PC-9 (cell line): ENCODE data around the gene SEMA3C. TPM values are rescaled to one million over a fixed set of nuclear protein-coding genes. Genes with fewer than 3 reads are reported as not detected.

ENCODE experiments used
- BruUV-seq: library from RNA; stranded (reverse); fragments of 400-500 nt; replicated peaks from 2 replicates; lab custom pipeline; 2021; lab: Mats Ljungman, UMichigan
- CTCF ChIA-PET: fragments of 300-600 bp; sonication (Branson Sonifier 250); formaldehyde crosslinking; loops from one replicate; lab custom pipeline; 2022; ENCODE audit warnings: antibody characterized with exemption; lab: Charles Lee
- POLR2A ChIA-PET: fragments of 300-600 bp; sonication (Branson Sonifier 250); formaldehyde crosslinking; loops from one replicate; lab custom pipeline; 2022; ENCODE audit warnings: antibody characterized with exemption; ENCODE audit not compliant: unreplicated experiment; lab: Charles Lee
- DNase-seq, 2 experiments: peaks; one replicate each; pipeline versions ENCODE4 v3.0.0 to v3.0.0-alpha.2; 2015 to 2022; ENCODE audit warnings: mixed read lengths in 1 of 2
- H2AFZ ChIP-seq: fragments of 200-600 bp; sonication (generic); 2 replicates; pipeline ENCODE4 v1.8.1; 2017; ENCODE audit warnings: antibody characterized with exemption
- H3F3A ChIP-seq: fragments of 200-600 bp; sonication (generic); 2 replicates; pipeline ENCODE4 v1.8.1; 2017; ENCODE audit warnings: antibody characterized with exemption, mild to moderate bottlenecking, low read depth; ENCODE audit not compliant: insufficient read depth
- H3K27ac ChIP-seq: fragments of 200-600 bp; sonication (generic); 2 replicates; pipeline ENCODE4 v1.6.1; 2016; ENCODE audit warnings: mixed run types
- H3K27me3 ChIP-seq: fragments of 200-600 bp; sonication (generic); 2 replicates; pipeline ENCODE4 v1.6.1; 2016; ENCODE audit warnings: low read depth, mixed run types; ENCODE audit not compliant: insufficient read depth
- H3K36me3 ChIP-seq: fragments of 200-600 bp; sonication (generic); 2 replicates; pipeline ENCODE4 v1.6.1; 2016; ENCODE audit warnings: low read depth, mixed run types
- H3K4me1 ChIP-seq: fragments of 200-600 bp; sonication (generic); replicated peaks from 2 replicates; pipeline ENCODE4 v1.6.1; 2016; ENCODE audit warnings: mixed run types; ENCODE audit not compliant: insufficient read depth
- H3K4me2 ChIP-seq: fragments of 200-600 bp; sonication (generic); 2 replicates; pipeline ENCODE4 v1.6.1; 2017; ENCODE audit warnings: mixed run types
- H3K4me3 ChIP-seq: fragments of 200-600 bp; sonication (generic); 2 replicates; pipeline ENCODE4 v1.6.1; 2016; ENCODE audit warnings: mixed run types
- H3K79me2 ChIP-seq: fragments of 200-600 bp; sonication (generic); 2 replicates; pipeline ENCODE4 v1.6.1; 2017; ENCODE audit warnings: low read depth, mixed run types
- H3K9me2 ChIP-seq: fragments of 200-600 bp; sonication (generic); 2 replicates; pipeline ENCODE4 v1.8.1; 2017; ENCODE audit warnings: mild to moderate bottlenecking; ENCODE audit not compliant: insufficient read depth
- H3K9me3 ChIP-seq: fragments of 200-600 bp; sonication (generic); 2 replicates; pipeline ENCODE4 v1.8.1; 2016; ENCODE audit warnings: low read depth; ENCODE audit not compliant: insufficient read depth
- H4K20me1 ChIP-seq: fragments of 200-600 bp; sonication (generic); 2 replicates; pipeline ENCODE4 v1.8.1; 2017; ENCODE audit not compliant: insufficient read depth
- EZH2 ChIP-seq: fragments of 200-600 bp; sonication (generic); IDR thresholded peaks from 2 replicates; pipeline ENCODE4 v1.8.0; 2017; ENCODE audit warnings: antibody characterized with exemption, low read depth
- intact Hi-C: fragments of 100-400 bp; cut with micrococcal nuclease; formaldehyde crosslinking; loops from one replicate; pipeline ENCODE4 v1.10.0; 2022; ENCODE audit not compliant: unreplicated experiment
- total RNA-seq: library from RNA; stranded (reverse); gene quantifications from 2 replicates; pipeline ENCODE4 v1.2.3, GENCODE V29; 2021
- TF ChIP-seq, protein P1 (sequence below): fragments of 200-600 bp; sonication (generic); conservative IDR thresholded peaks from 2 replicates; pipeline ENCODE4 v1.6.1; 2017; ENCODE audit warnings: mixed run types, antibody characterized with exemption, mild to moderate bottlenecking, moderate library complexity

SEMA3C gene
- total RNA-seq, 1 experiment from 2014 or later = 19.9 TPM

DNA sequence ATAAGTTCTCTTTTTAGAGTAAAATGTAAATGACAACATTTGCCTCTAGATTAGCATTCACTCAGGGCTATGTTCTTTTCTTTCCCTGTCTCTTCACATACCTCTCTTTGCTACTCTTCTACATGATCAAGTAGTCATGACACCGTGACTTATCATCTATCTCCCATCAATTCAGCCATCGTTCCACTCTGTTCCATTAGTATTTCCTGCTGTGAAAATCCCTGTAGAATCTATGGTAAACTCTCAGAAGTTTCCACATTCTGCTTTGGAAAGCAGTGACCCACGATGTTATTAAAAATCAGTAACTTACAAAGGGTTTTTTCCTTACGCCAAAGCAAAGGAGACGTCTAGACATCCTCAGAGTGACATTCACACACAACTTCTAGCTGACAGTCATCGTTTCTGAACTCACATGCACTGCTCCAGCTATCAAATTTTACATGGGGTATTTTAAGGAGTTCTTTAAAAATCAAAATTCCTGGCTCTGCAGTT lies 135.6 kb downstream of the SEMA3C start:
- BruUV-seq = no TSS peak
- Histone ChIP-seq H3K79me2 (no peaks in the 10 kb centered on the region), H3K4me3 (no peak overlapping the region), H3K27me3 (no peaks in the 10 kb centered on the region), H3K4me1 (peaks cover 9% of the 10 kb centered on the region), H4K20me1 (no peaks in the 10 kb centered on the region), H3K36me3 (no peaks in the 10 kb centered on the region), H3K9me3 (no peaks in the 10 kb centered on the region), H3K4me2 (no peak overlapping the region), H3K27ac (no peak overlapping the region), H3K9me2 (no peaks in the 10 kb centered on the region; the same call in 1 of the 2 replicates), H3F3A (peaks cover 13% of the 10 kb centered on the region; the same call in 1 of the 2 replicates), H2AFZ (no peak overlapping the region)
- POLR2A ChIA-PET = no interaction called here
- no peak for DNase-seq
- TF ChIP-seq, protein P1, sequence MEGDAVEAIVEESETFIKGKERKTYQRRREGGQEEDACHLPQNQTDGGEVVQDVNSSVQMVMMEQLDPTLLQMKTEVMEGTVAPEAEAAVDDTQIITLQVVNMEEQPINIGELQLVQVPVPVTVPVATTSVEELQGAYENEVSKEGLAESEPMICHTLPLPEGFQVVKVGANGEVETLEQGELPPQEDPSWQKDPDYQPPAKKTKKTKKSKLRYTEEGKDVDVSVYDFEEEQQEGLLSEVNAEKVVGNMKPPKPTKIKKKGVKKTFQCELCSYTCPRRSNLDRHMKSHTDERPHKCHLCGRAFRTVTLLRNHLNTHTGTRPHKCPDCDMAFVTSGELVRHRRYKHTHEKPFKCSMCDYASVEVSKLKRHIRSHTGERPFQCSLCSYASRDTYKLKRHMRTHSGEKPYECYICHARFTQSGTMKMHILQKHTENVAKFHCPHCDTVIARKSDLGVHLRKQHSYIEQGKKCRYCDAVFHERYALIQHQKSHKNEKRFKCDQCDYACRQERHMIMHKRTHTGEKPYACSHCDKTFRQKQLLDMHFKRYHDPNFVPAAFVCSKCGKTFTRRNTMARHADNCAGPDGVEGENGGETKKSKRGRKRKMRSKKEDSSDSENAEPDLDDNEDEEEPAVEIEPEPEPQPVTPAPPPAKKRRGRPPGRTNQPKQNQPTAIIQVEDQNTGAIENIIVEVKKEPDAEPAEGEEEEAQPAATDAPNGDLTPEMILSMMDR = no peak
- no peak for TF ChIP-seq EZH2
- intact Hi-C loops = no loop called here
- CTCF ChIA-PET = no interaction called here

DNA sequence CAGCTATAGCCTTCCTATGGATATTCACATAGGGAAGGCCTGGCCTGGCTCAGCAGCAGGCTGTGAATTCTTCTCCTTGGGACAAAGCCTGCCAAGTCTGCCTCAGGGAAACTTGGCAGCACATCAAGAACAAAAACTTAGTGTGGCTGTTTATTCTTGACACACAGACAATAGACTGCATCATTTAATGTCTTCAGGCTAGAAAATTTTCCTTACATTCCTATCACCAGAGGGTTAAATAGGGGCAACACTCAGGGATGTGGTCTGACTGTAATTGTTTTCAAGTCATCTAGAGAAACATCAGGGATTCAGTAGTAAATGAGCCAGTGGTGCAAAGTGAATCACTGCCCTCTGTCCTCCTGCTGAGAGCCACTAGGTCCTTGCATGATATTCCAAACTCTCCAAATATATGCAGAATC lies 137.3 kb downstream of the SEMA3C start:
- Histone ChIP-seq H4K20me1 (no peaks in the 10 kb centered on the region), H3K36me3 (no peaks in the 10 kb centered on the region), H3K9me2 (no peaks in the 10 kb centered on the region; the same call in 1 of the 2 replicates), H3K4me2 (no peak overlapping the region), H3K79me2 (no peaks in the 10 kb centered on the region), H3F3A (peaks cover 13% of the 10 kb centered on the region; the same call in 1 of the 2 replicates), H3K27me3 (no peaks in the 10 kb centered on the region), H3K9me3 (no peaks in the 10 kb centered on the region), H3K27ac (no peak overlapping the region), H3K4me3 (no peak overlapping the region), H3K4me1 (peaks cover 9% of the 10 kb centered on the region), H2AFZ (no peak overlapping the region)
- peak; percentile 65 to 81 for DNase-seq
- intact Hi-C loops = loop anchor here (2.0 kb wide), 1 partner anchor 39 kb away; no protein-coding TSS in a partner anchor
- TF ChIP-seq, protein P1 = no peak
- TF ChIP-seq EZH2 = no peak
- CTCF ChIA-PET = no interaction called here
- POLR2A ChIA-PET = no interaction called here
- BruUV-seq = no TSS peak

DNA sequence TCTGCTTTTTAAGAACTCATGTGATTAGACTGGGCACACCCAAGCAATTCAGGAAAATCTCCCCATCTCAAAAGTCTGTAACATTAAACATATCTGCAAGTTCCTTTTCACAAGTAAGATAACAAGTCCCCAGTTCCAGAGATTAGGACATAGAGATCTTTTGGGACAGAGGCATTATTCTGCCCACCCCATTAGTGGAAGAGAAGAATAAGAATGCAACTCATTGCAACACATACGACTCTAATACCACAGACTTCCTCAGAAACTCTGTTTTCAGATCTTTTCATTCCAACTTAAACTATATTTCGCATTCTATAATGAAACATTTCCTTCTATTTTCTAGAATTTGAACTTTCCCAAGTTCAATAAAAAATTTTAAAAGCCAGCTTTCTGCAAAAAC lies 137.7 kb downstream of the SEMA3C start:
- H2AFZ ChIP-seq = no peak overlapping the region
- H3K27me3 ChIP-seq = no peaks in the 10 kb centered on the region
- peaks cover 9% of the 10 kb centered on the region for H3K4me1 ChIP-seq
- no peaks in the 10 kb centered on the region for H3K79me2 ChIP-seq
- H3K36me3 ChIP-seq = no peaks in the 10 kb centered on the region
- peaks cover 13% of the 10 kb centered on the region; the same call in 1 of the 2 replicates for H3F3A ChIP-seq
- no peak overlapping the region for H3K4me2 ChIP-seq
- H3K9me2 ChIP-seq = no peaks in the 10 kb centered on the region; the same call in 1 of the 2 replicates
- ChIA-PET CTCF (no interaction called here), POLR2A (no interaction called here)
- no peaks in the 10 kb centered on the region for H4K20me1 ChIP-seq
- no TSS peak for BruUV-seq
- no peaks in the 10 kb centered on the region for H3K9me3 ChIP-seq
- intact Hi-C loops = loop anchor here (2.0 kb wide), 1 partner anchor 38 kb away; no protein-coding TSS in a partner anchor
- no peak overlapping the region for H3K4me3 ChIP-seq
- no peak for DNase-seq
- no peak overlapping the region for H3K27ac ChIP-seq
- TF ChIP-seq, protein P1 = no peak
- TF ChIP-seq EZH2 = no peak
